D721Med (cell line): ENCODE data around the gene GAP43.

Experiments
- DNase-seq: peaks from one replicate; pipeline ENCODE4 v3.0.0; 2011; ENCODE audit warnings: low spot score; ENCODE audit not compliant: insufficient read length
- FAIRE-seq: peaks from 2 replicates; lab custom pipeline; 2011; peaks lifted over from hg19 to GRCh38; lab: Jason Lieb, UNC
- CTCF ChIP-seq: IDR thresholded peaks from 2 replicates; pipeline ENCODE4 v1.5.1; 2012; ENCODE audit warnings: mild to moderate bottlenecking, control low read depth; ENCODE audit not compliant: insufficient read depth; ENCODE audit errors: missing control alignments

Gene GAP43

DNA sequence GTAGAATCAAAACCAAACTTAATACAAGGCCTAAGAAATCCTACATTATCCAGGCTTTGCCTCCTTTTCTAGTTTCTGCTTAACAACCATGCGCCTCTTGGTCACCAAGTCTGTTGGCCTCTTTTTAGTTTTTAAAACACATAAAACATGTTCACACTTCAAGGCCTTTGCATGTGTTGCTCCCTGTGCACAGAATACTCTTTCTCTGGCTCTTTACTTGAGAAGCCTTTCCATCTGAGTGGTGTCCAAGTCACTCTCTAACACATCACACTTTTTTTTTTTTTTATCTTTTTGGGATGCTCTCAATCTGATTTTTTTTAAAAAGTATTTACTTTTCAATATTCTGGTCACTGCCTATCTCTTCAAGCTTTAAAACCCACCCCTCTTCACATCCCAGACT is 14.9 kb downstream of the GAP43 start:
- DNase-seq: no peak
- TF ChIP-seq CTCF: no peak
- no peak for FAIRE-seq

GRCh38 chr3:115638991-115639390 is 15.7 kb downstream of the GAP43 start:
- FAIRE-seq: no peak
- TF ChIP-seq CTCF: no peak

GRCh38 chr3:115644391-115644790 is 21.1 kb downstream of the GAP43 start:
- DNase-seq: no peak
- TF ChIP-seq CTCF: no peak
- FAIRE-seq: no peak

More at GRCh38 chr3:115638991-115639390, 15.7 kb downstream of the GAP43 start:
- DNase-seq: no peak

- FAIRE-seq (no peak), DNase-seq (no peak)
- TF ChIP-seq CTCF: no peak
Measured at GRCh38 chr3:115646027-115646690, 22.8 kb downstream of the GAP43 start.

DNA sequence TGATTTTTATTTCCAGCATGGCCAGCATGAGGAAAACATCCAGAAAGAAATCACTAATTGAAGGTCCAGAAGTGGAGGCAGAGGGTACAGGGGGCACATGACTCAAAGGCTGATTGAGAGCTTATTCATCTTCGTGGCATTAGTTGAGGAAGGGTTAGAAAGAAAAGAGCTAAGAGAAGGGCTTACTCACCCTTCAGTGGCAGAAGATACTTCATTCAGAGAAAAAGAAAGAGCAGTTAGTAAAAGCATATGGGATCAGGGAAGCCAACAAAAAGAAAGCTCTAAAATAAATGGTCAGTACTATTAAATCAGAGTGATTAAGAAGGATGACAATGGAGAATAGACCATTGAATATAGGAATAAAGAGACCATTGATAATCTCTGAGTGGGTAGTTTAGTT is 25.2 kb downstream of the GAP43 start:
- FAIRE-seq: no peak
- TF ChIP-seq CTCF: no peak
- no peak for DNase-seq

DNA sequence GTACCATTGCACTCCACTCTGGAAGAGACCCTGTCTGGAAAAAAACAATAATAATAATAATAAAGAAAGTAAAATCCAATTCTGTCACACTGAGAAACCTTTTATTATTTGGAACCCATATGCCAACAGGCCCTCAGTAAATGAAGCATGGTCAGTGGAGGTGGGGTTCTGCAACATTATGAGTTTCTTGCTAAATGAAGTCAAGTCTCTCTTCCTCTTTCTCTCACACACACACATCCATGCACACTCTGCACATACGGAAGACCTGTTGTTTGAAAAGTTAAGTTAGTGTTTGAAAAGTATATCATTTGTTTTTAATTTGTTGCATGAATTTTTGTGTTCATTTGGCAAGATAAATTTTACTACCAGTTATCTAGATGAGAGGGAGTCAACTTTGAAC is 27.8 kb downstream of the GAP43 start:
- FAIRE-seq (no peak), DNase-seq (no peak)
- TF ChIP-seq CTCF: no peak

DNA sequence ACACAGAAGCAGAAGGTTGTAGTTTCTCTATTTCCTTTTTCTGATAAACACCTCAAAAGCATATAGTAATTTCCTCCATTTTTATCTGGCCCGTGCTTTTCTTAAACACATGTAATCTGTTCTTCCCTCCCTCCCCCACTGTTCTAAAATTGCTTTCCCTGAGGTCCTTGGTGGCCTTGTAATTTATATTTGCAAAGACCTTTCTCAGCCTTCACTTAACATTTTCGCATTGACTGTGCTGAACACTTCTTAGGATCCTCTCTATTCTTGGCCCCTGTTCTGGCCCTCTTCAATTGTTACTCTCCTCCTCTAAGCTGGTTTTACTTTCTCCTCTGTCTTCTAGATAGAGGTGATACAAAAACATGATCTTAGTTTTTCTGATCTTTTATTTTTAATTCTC is 28.3 kb downstream of the GAP43 start:
- FAIRE-seq (no peak), DNase-seq (no peak)
- TF ChIP-seq CTCF: no peak
